ENCODE measurements around the gene MYEOV.

The MYEOV gene

GRCh38 chr11:69277074-69277809 is 16.7 kb upstream of the MYEOV start:
- Histone ChIP-seq H3K27me3 (ENCODE audit: control insufficient read depth, insufficient read depth, low read length) (no peaks in the 10 kb centered on the region), H3K4me3 (ENCODE audit: low read depth, low read length) (no peak overlapping the region), H3K9ac (ENCODE audit: low read depth, low read length) (no peak overlapping the region), H3K4me1 (ENCODE audit: control insufficient read depth, insufficient read depth, low read length) (no peaks in the 10 kb centered on the region), H3K9me3 (ENCODE audit: control insufficient read depth, insufficient read depth, low read length) (no peaks in the 10 kb centered on the region; the same call in 1 of the 2 replicates), H3K27ac (ENCODE audit: low read depth, low read length) (no peak overlapping the region), H3K36me3 (ENCODE audit: control insufficient read depth, insufficient read depth, low read length) (no peaks in the 10 kb centered on the region)

- Histone ChIP-seq H3K9me3 (ENCODE audit: control insufficient read depth, insufficient read depth, low read length) (no peaks in the 10 kb centered on the region; the same call in 1 of the 2 replicates), H3K27me3 (ENCODE audit: control insufficient read depth, insufficient read depth, low read length) (no peaks in the 10 kb centered on the region), H3K36me3 (ENCODE audit: control insufficient read depth, insufficient read depth, low read length) (no peaks in the 10 kb centered on the region), H3K9ac (ENCODE audit: low read depth, low read length) (no peak overlapping the region), H3K27ac (ENCODE audit: low read depth, low read length) (no peak overlapping the region), H3K4me1 (ENCODE audit: control insufficient read depth, insufficient read depth, low read length) (no peaks in the 10 kb centered on the region), H3K4me3 (ENCODE audit: low read depth, low read length) (no peak overlapping the region)
These were observed 15.7 kb upstream of the MYEOV start for GRCh38 chr11:69278091-69278867.

- no peaks in the 10 kb centered on the region for H3K27me3 ChIP-seq (ENCODE audit: control insufficient read depth, insufficient read depth, low read length)
- no peak overlapping the region for H3K4me3 ChIP-seq (ENCODE audit: low read depth, low read length)
- no peak overlapping the region for H3K9ac ChIP-seq (ENCODE audit: low read depth, low read length)
- H3K9me3 ChIP-seq (ENCODE audit: control insufficient read depth, insufficient read depth, low read length), result no peaks in the 10 kb centered on the region; the same call in 1 of the 2 replicates
- no peaks in the 10 kb centered on the region for H3K4me1 ChIP-seq (ENCODE audit: control insufficient read depth, insufficient read depth, low read length)
- no peak overlapping the region for H3K27ac ChIP-seq (ENCODE audit: low read depth, low read length)
- H3K36me3 ChIP-seq (ENCODE audit: control insufficient read depth, insufficient read depth, low read length), result no peaks in the 10 kb centered on the region
These were observed 13.5 kb upstream of the MYEOV start for GRCh38 chr11:69280451-69280850.

GRCh38 chr11:69280994-69281393 is 13.0 kb upstream of the MYEOV start:
- Histone ChIP-seq H3K9me3 (ENCODE audit: control insufficient read depth, insufficient read depth, low read length) (no peaks in the 10 kb centered on the region; the same call in 1 of the 2 replicates), H3K4me1 (ENCODE audit: control insufficient read depth, insufficient read depth, low read length) (no peaks in the 10 kb centered on the region), H3K36me3 (ENCODE audit: control insufficient read depth, insufficient read depth, low read length) (no peaks in the 10 kb centered on the region), H3K4me3 (ENCODE audit: low read depth, low read length) (no peak overlapping the region), H3K27ac (ENCODE audit: low read depth, low read length) (no peak overlapping the region), H3K9ac (ENCODE audit: low read depth, low read length) (no peak overlapping the region), H3K27me3 (ENCODE audit: control insufficient read depth, insufficient read depth, low read length) (no peaks in the 10 kb centered on the region)

- Histone ChIP-seq H3K4me1 (ENCODE audit: control insufficient read depth, insufficient read depth, low read length) (peaks cover 14% of the 10 kb centered on the region), H3K9me3 (ENCODE audit: control insufficient read depth, insufficient read depth, low read length) (no peaks in the 10 kb centered on the region; the same call in 1 of the 2 replicates), H3K36me3 (ENCODE audit: control insufficient read depth, insufficient read depth, low read length) (no peaks in the 10 kb centered on the region), H3K4me3 (ENCODE audit: low read depth, low read length) (no peak overlapping the region), H3K9ac (ENCODE audit: low read depth, low read length) (no peak overlapping the region), H3K27ac (ENCODE audit: low read depth, low read length) (no peak overlapping the region), H3K27me3 (ENCODE audit: control insufficient read depth, insufficient read depth, low read length) (no peaks in the 10 kb centered on the region)
These were observed 10.5 kb upstream of the MYEOV start for GRCh38 chr11:69283446-69283845.

- H3K27me3 ChIP-seq (ENCODE audit: control insufficient read depth, insufficient read depth, low read length), result no peaks in the 10 kb centered on the region
- no peak overlapping the region for H3K9ac ChIP-seq (ENCODE audit: low read depth, low read length)
- no peak overlapping the region for H3K4me3 ChIP-seq (ENCODE audit: low read depth, low read length)
- no peaks in the 10 kb centered on the region; the same call in 1 of the 2 replicates for H3K9me3 ChIP-seq (ENCODE audit: control insufficient read depth, insufficient read depth, low read length)
- H3K36me3 ChIP-seq (ENCODE audit: control insufficient read depth, insufficient read depth, low read length), result no peaks in the 10 kb centered on the region
- no peak overlapping the region for H3K27ac ChIP-seq (ENCODE audit: low read depth, low read length)
- peaks cover 14% of the 10 kb centered on the region for H3K4me1 ChIP-seq (ENCODE audit: control insufficient read depth, insufficient read depth, low read length)
These were observed 9.9 kb upstream of the MYEOV start for GRCh38 chr11:69284081-69284511.

- Histone ChIP-seq H3K9ac (ENCODE audit: low read depth, low read length) (no peak overlapping the region), H3K27ac (ENCODE audit: low read depth, low read length) (no peak overlapping the region), H3K4me1 (ENCODE audit: control insufficient read depth, insufficient read depth, low read length) (peaks cover 14% of the 10 kb centered on the region), H3K27me3 (ENCODE audit: control insufficient read depth, insufficient read depth, low read length) (no peaks in the 10 kb centered on the region), H3K9me3 (ENCODE audit: control insufficient read depth, insufficient read depth, low read length) (no peaks in the 10 kb centered on the region; the same call in 1 of the 2 replicates), H3K36me3 (ENCODE audit: control insufficient read depth, insufficient read depth, low read length) (no peaks in the 10 kb centered on the region), H3K4me3 (ENCODE audit: low read depth, low read length) (no peak overlapping the region)
These were observed 8.9 kb upstream of the MYEOV start for GRCh38 chr11:69285091-69285490.

- Histone ChIP-seq H3K27me3 (ENCODE audit: control insufficient read depth, insufficient read depth, low read length) (no peaks in the 10 kb centered on the region), H3K27ac (ENCODE audit: low read depth, low read length) (no peak overlapping the region), H3K36me3 (ENCODE audit: control insufficient read depth, insufficient read depth, low read length) (no peaks in the 10 kb centered on the region), H3K4me3 (ENCODE audit: low read depth, low read length) (no peak overlapping the region), H3K9ac (ENCODE audit: low read depth, low read length) (no peak overlapping the region), H3K4me1 (ENCODE audit: control insufficient read depth, insufficient read depth, low read length) (peaks cover 14% of the 10 kb centered on the region), H3K9me3 (ENCODE audit: control insufficient read depth, insufficient read depth, low read length) (no peaks in the 10 kb centered on the region; the same call in 1 of the 2 replicates)
These were observed 8.2 kb upstream of the MYEOV start for GRCh38 chr11:69285766-69286165.

- Histone ChIP-seq H3K27ac (ENCODE audit: low read depth, low read length) (no peak overlapping the region), H3K9me3 (ENCODE audit: control insufficient read depth, insufficient read depth, low read length) (no peaks in the 10 kb centered on the region; the same call in 1 of the 2 replicates), H3K4me1 (ENCODE audit: control insufficient read depth, insufficient read depth, low read length) (peaks cover 14% of the 10 kb centered on the region), H3K27me3 (ENCODE audit: control insufficient read depth, insufficient read depth, low read length) (no peaks in the 10 kb centered on the region), H3K36me3 (ENCODE audit: control insufficient read depth, insufficient read depth, low read length) (no peaks in the 10 kb centered on the region), H3K4me3 (ENCODE audit: low read depth, low read length) (no peak overlapping the region), H3K9ac (ENCODE audit: low read depth, low read length) (no peak overlapping the region)
These were observed 7.3 kb upstream of the MYEOV start for GRCh38 chr11:69286374-69287371.

- no peak overlapping the region for H3K27ac ChIP-seq (ENCODE audit: low read depth, low read length)
- no peaks in the 10 kb centered on the region for H3K9me3 ChIP-seq (ENCODE audit: control insufficient read depth, insufficient read depth, low read length)
- H3K36me3 ChIP-seq (ENCODE audit: control insufficient read depth, insufficient read depth, low read length), result no peaks in the 10 kb centered on the region
- no peaks in the 10 kb centered on the region for H3K27me3 ChIP-seq (ENCODE audit: control insufficient read depth, insufficient read depth, low read length)
- H3K4me1 ChIP-seq (ENCODE audit: control insufficient read depth, insufficient read depth, low read length), result peaks cover 14% of the 10 kb centered on the region
- no peak overlapping the region for H3K9ac ChIP-seq (ENCODE audit: low read depth, low read length)
- no peak overlapping the region for H3K4me3 ChIP-seq (ENCODE audit: low read depth, low read length)
These were observed 5.7 kb upstream of the MYEOV start for GRCh38 chr11:69287968-69288882.

Measured in HUES48 (cell line).